Thoracic aorta (tissue), 2 donors: ENCODE measurements around the gene MYLK3. TPM values are rescaled to one million over a fixed set of nuclear protein-coding genes. Genes with fewer than 3 reads are reported as not detected.

ENCODE experiments used
- ATAC-seq: fragments of 150-250 bp; one replicate; pipeline ENCODE4 v1.8.0; 2017; ENCODE audit warnings: low read depth; ENCODE audit not compliant: insufficient number of reproducible peaks, low FRiP score
- DNase-seq: peaks from one replicate; pipeline ENCODE4 v3.0.0-alpha.2; 2020; ENCODE audit warnings: low spot score
- H3K27ac ChIP-seq, 2 donors: fragments of 200-600 bp; sonication (generic); 1 replicate in 1 of 2; 2 replicates in 1 of 2; pipeline ENCODE4 v1.5.1; 2016; ENCODE audit warnings: mild to moderate bottlenecking in 2 of 2, moderate library complexity in 2 of 2
- H3K27me3 ChIP-seq: fragments of 200-600 bp; sonication (generic); replicated peaks from 2 replicates; pipeline ENCODE4 v1.6.0; 2016; ENCODE audit warnings: mild to moderate bottlenecking; ENCODE audit not compliant: insufficient read depth
- H3K36me3 ChIP-seq: fragments of 200-600 bp; sonication (generic); one replicate; pipeline ENCODE4 v1.5.1; 2016
- H3K4me1 ChIP-seq, 2 donors: fragments of 200-600 bp; sonication (generic); 1 replicate in 1 of 2; 2 replicates in 1 of 2; pipeline versions ENCODE4 v1.5.1 to v1.6.0; 2016; ENCODE audit warnings: low read depth in 2 of 2, mild to moderate bottlenecking in 1 of 2; ENCODE audit not compliant: control insufficient read depth in 1 of 2
- H3K4me3 ChIP-seq: fragments of 200-600 bp; sonication (generic); 2 replicates; pipeline ENCODE4 v1.5.1; 2016; ENCODE audit warnings: mild to moderate bottlenecking
- H3K9me3 ChIP-seq: fragments of 200-600 bp; sonication (generic); 2 replicates; pipeline ENCODE4 v1.5.1; 2016
- CTCF ChIP-seq: fragments of 200-600 bp; sonication (generic); IDR thresholded peaks from one replicate; pipeline ENCODE4 v1.5.1; 2019; ENCODE audit warnings: antibody characterized with exemption
- total RNA-seq, 2 donors: library from RNA; depleted of rRNA; stranded (reverse); fragments of >200 nt; gene quantifications; one replicate each; pipeline versions ENCODE4 v1.1.0 to v1.2.3, GENCODE V29; 2016

MYLK3 gene
- total RNA-seq, 2 donors from 2014 or later: 0.14 to 3.0 TPM

GRCh38 chr16:46772463-46772862, 24.3 kb upstream of the MYLK3 start:
- Histone ChIP-seq H3K4me1 (no peaks in the 10 kb centered on the region), H3K9me3 (no peaks in the 10 kb centered on the region), H3K27me3 (no peaks in the 10 kb centered on the region), H3K27ac (no peak overlapping the region), H3K4me3 (no peak overlapping the region), H3K36me3 (no peaks in the 10 kb centered on the region)
- DNase-seq: no peak
- TF ChIP-seq CTCF: no peak
- ATAC-seq: no peak

GRCh38 chr16:46768809-46769208, 20.7 kb upstream of the MYLK3 start:
- ATAC-seq (no peak), DNase-seq (no peak)
- Histone ChIP-seq H3K27ac (no peak overlapping the region), H3K27me3 (no peaks in the 10 kb centered on the region), H3K4me3 (no peak overlapping the region), H3K36me3 (no peaks in the 10 kb centered on the region), H3K4me1 (no peaks in the 10 kb centered on the region), H3K9me3 (no peaks in the 10 kb centered on the region)
- TF ChIP-seq CTCF: no peak

GRCh38 chr16:46765050-46765449, 16.9 kb upstream of the MYLK3 start:
- ATAC-seq: no peak
- Histone ChIP-seq H3K27me3 (no peaks in the 10 kb centered on the region), H3K4me3 (no peak overlapping the region), H3K36me3 (no peaks in the 10 kb centered on the region), H3K4me1 (no peaks in the 10 kb centered on the region), H3K27ac (no peak overlapping the region), H3K9me3 (no peaks in the 10 kb centered on the region)
- DNase-seq: no peak
- no peak for TF ChIP-seq CTCF

GRCh38 chr16:46763147-46763546, 15.0 kb upstream of the MYLK3 start:
- no peak overlapping the region for H3K27ac ChIP-seq
- no peaks in the 10 kb centered on the region for H3K36me3 ChIP-seq
- no peak overlapping the region for H3K4me3 ChIP-seq
- no peaks in the 10 kb centered on the region for H3K4me1 ChIP-seq
- H3K9me3 ChIP-seq: no peaks in the 10 kb centered on the region
- DNase-seq (no peak), ATAC-seq (no peak)
- TF ChIP-seq CTCF: no peak
- H3K27me3 ChIP-seq: no peaks in the 10 kb centered on the region

GRCh38 chr16:46762583-46762982, 14.4 kb upstream of the MYLK3 start:
- DNase-seq (no peak), ATAC-seq (no peak)
- Histone ChIP-seq H3K36me3 (no peaks in the 10 kb centered on the region), H3K4me1 (peaks cover 0 to under 1% of the 10 kb centered on the region in 2 donors), H3K9me3 (no peaks in the 10 kb centered on the region), H3K27ac (no peak overlapping the region), H3K27me3 (no peaks in the 10 kb centered on the region), H3K4me3 (no peak overlapping the region)
- TF ChIP-seq CTCF: no peak
